ENCODE measurements around the gene SNPH.
"Not testable (repeated sequence)": the region's sequence is repeated elsewhere in the genome, so short reads cannot be mapped to it uniquely, and the experiment has no call there.

The SNPH gene

GRCh38 chr20:1250282-1250681 lies 15.8 kb upstream of the SNPH start:
- H2AK5ac ChIP-seq (ENCODE audit: low read depth, low read length); H2BK15ac ChIP-seq (ENCODE audit: low read length): not testable (repeated sequence)
- WGBS, 2 donors (ENCODE audit: extremely low coverage in 2 of 2, insufficient read length in 2 of 2, insufficient replicate concordance in 1 of 2), result no CpG with 5 or more reads among the region's 2 CpGs

GRCh38 chr20:1252416-1252815 lies 13.7 kb upstream of the SNPH start:
- Histone ChIP-seq H2BK12ac (ENCODE audit: low read length) (no peak overlapping the region), H4K91ac (ENCODE audit: low read depth, low read length, poor library complexity) (no peak overlapping the region), H3K9ac (ENCODE audit: low read depth, low read length, poor library complexity) (no peak overlapping the region), H3K4me2 (ENCODE audit: insufficient read depth, low read length, poor library complexity, severe bottlenecking) (no peak overlapping the region), H3K4me1 (ENCODE audit: control insufficient read depth in 2 of 2, insufficient read depth in 1 of 2, low read depth in 1 of 2, low read length in 2 of 2) (no peaks in the 10 kb centered on the region), H2BK15ac (ENCODE audit: low read length) (no peak overlapping the region), H2AK5ac (ENCODE audit: low read depth, low read length) (no peak overlapping the region), H3K4me3 (ENCODE audit: low read length in 2 of 2) (peak overlapping the region in 1 of 2 donors; percentile 36), H3K36me3 (replicated peaks in 1 of 2; ENCODE audit: control insufficient read depth in 2 of 2, insufficient read depth in 2 of 2, low read length in 2 of 2) (no peaks in the 10 kb centered on the region), H3K27ac (replicated peaks; ENCODE audit: low read length) (no peak overlapping the region), H3K23ac (ENCODE audit: low read depth, low read length, poor library complexity) (no peak overlapping the region), H2BK120ac (ENCODE audit: low read depth, low read length) (no peak overlapping the region), H3K79me1 (ENCODE audit: low read depth, low read length) (no peaks in the 10 kb centered on the region), H3K18ac (ENCODE audit: low read length) (no peak overlapping the region), H3K27me3 (ENCODE audit: control insufficient read depth in 3 of 3, insufficient read depth in 3 of 3, low read depth in 1 of 3, low read length in 3 of 3) (peaks cover 0 to 25% (median 0%) of the 10 kb centered on the region in 3 experiments), H2AFZ (ENCODE audit: low read length) (no peak overlapping the region), H3K14ac (ENCODE audit: low read length) (no peak overlapping the region), H4K8ac (ENCODE audit: low read depth, low read length) (no peak overlapping the region), H3K4ac (ENCODE audit: low read length) (no peak overlapping the region), H3K9me3 (replicated peaks in 1 of 2; ENCODE audit: control insufficient read depth in 2 of 2, insufficient read depth in 1 of 2, low read depth in 1 of 2, low read length in 2 of 2) (no peaks in the 10 kb centered on the region), H2BK5ac (ENCODE audit: low read length) (no peak overlapping the region)
- WGBS, 2 donors (ENCODE audit: extremely low coverage in 2 of 2, insufficient read length in 2 of 2, insufficient replicate concordance in 1 of 2), result no CpG with 5 or more reads among the region's 3 CpGs
- no peak for DNase-seq (ENCODE audit: low spot score)

More at GRCh38 chr20:1250282-1250681, 15.8 kb upstream of the SNPH start:
- not testable (repeated sequence) for H3K4ac ChIP-seq (ENCODE audit: low read length); H2AFZ ChIP-seq (ENCODE audit: low read length); H2BK5ac ChIP-seq (ENCODE audit: low read length); H3K18ac ChIP-seq (ENCODE audit: low read length); H2BK120ac ChIP-seq (ENCODE audit: low read depth, low read length); H3K4me1 ChIP-seq (ENCODE audit: control insufficient read depth in 2 of 2, insufficient read depth in 1 of 2, low read depth in 1 of 2, low read length in 2 of 2); H3K9me3 ChIP-seq (replicated peaks in 1 of 2; ENCODE audit: control insufficient read depth in 2 of 2, insufficient read depth in 1 of 2, low read depth in 1 of 2, low read length in 2 of 2); H3K14ac ChIP-seq (ENCODE audit: low read length); H3K79me1 ChIP-seq (ENCODE audit: low read depth, low read length); H3K4me3 ChIP-seq (ENCODE audit: low read length in 2 of 2); H3K4me2 ChIP-seq (ENCODE audit: insufficient read depth, low read length, poor library complexity, severe bottlenecking); H3K36me3 ChIP-seq (replicated peaks in 1 of 2; ENCODE audit: control insufficient read depth in 2 of 2, insufficient read depth in 2 of 2, low read length in 2 of 2); DNase-seq (ENCODE audit: low spot score); H4K8ac ChIP-seq (ENCODE audit: low read depth, low read length); H2BK12ac ChIP-seq (ENCODE audit: low read length); H4K91ac ChIP-seq (ENCODE audit: low read depth, low read length, poor library complexity); H3K23ac ChIP-seq (ENCODE audit: low read depth, low read length, poor library complexity); H3K9ac ChIP-seq (ENCODE audit: low read depth, low read length, poor library complexity); H3K27ac ChIP-seq (replicated peaks; ENCODE audit: low read length)
- peaks cover 0 to 42% (median 0%) of the 10 kb centered on the region in 3 experiments for H3K27me3 ChIP-seq (ENCODE audit: control insufficient read depth in 3 of 3, insufficient read depth in 3 of 3, low read depth in 1 of 3, low read length in 3 of 3)

GRCh38 chr20:1254254-1254653 lies 11.8 kb upstream of the SNPH start:
- H4K91ac ChIP-seq (ENCODE audit: low read depth, low read length, poor library complexity), result no peak overlapping the region
- H2BK120ac ChIP-seq (ENCODE audit: low read depth, low read length), result no peak overlapping the region
- H3K9me3 ChIP-seq (replicated peaks in 1 of 2; ENCODE audit: control insufficient read depth in 2 of 2, insufficient read depth in 1 of 2, low read depth in 1 of 2, low read length in 2 of 2), result no peaks in the 10 kb centered on the region
- no peak for DNase-seq (ENCODE audit: low spot score)
- H3K79me1 ChIP-seq (ENCODE audit: low read depth, low read length), result no peaks in the 10 kb centered on the region
- peaks cover 0 to 20% (median 0%) of the 10 kb centered on the region in 3 experiments for H3K27me3 ChIP-seq (ENCODE audit: control insufficient read depth in 3 of 3, insufficient read depth in 3 of 3, low read depth in 1 of 3, low read length in 3 of 3)
- no peak overlapping the region for H2BK5ac ChIP-seq (ENCODE audit: low read length)
- no peak overlapping the region for H3K14ac ChIP-seq (ENCODE audit: low read length)
- no peaks in the 10 kb centered on the region for H3K4me1 ChIP-seq (ENCODE audit: control insufficient read depth in 2 of 2, insufficient read depth in 1 of 2, low read depth in 1 of 2, low read length in 2 of 2)
- no peak overlapping the region for H2BK12ac ChIP-seq (ENCODE audit: low read length)
- H3K18ac ChIP-seq (ENCODE audit: low read length), result no peak overlapping the region
- H3K23ac ChIP-seq (ENCODE audit: low read depth, low read length, poor library complexity), result no peak overlapping the region
- no peak overlapping the region for H2AFZ ChIP-seq (ENCODE audit: low read length)
- WGBS, 2 donors (ENCODE audit: extremely low coverage in 2 of 2, insufficient read length in 2 of 2, insufficient replicate concordance in 1 of 2), result no CpG with 5 or more reads among the region's 2 CpGs
- no peak overlapping the region for H4K8ac ChIP-seq (ENCODE audit: low read depth, low read length)
- no peak overlapping the region for H3K27ac ChIP-seq (replicated peaks; ENCODE audit: low read length)
- H3K4me3 ChIP-seq (ENCODE audit: low read length in 2 of 2), result no peak overlapping the region
- H3K4ac ChIP-seq (ENCODE audit: low read length), result no peak overlapping the region
- H2BK15ac ChIP-seq (ENCODE audit: low read length), result no peak overlapping the region
- no peak overlapping the region for H3K4me2 ChIP-seq (ENCODE audit: insufficient read depth, low read length, poor library complexity, severe bottlenecking)
- H3K9ac ChIP-seq (ENCODE audit: low read depth, low read length, poor library complexity), result no peak overlapping the region
- no peaks in the 10 kb centered on the region for H3K36me3 ChIP-seq (replicated peaks in 1 of 2; ENCODE audit: control insufficient read depth in 2 of 2, insufficient read depth in 2 of 2, low read length in 2 of 2)
- H2AK5ac ChIP-seq (ENCODE audit: low read depth, low read length), result no peak overlapping the region

- DNase-seq (ENCODE audit: low spot score), result no peak
- Histone ChIP-seq H3K27ac (replicated peaks; ENCODE audit: low read length) (no peak overlapping the region), H4K91ac (ENCODE audit: low read depth, low read length, poor library complexity) (no peak overlapping the region), H3K27me3 (ENCODE audit: control insufficient read depth in 3 of 3, insufficient read depth in 3 of 3, low read depth in 1 of 3, low read length in 3 of 3) (peaks cover 0 to 24% (median 0%) of the 10 kb centered on the region in 3 experiments), H4K8ac (ENCODE audit: low read depth, low read length) (no peak overlapping the region), H3K4me1 (ENCODE audit: control insufficient read depth in 2 of 2, insufficient read depth in 1 of 2, low read depth in 1 of 2, low read length in 2 of 2) (no peaks in the 10 kb centered on the region), H3K18ac (ENCODE audit: low read length) (no peak overlapping the region), H2BK12ac (ENCODE audit: low read length) (no peak overlapping the region), H3K14ac (ENCODE audit: low read length) (no peak overlapping the region), H2AK5ac (ENCODE audit: low read depth, low read length) (no peak overlapping the region), H2AFZ (ENCODE audit: low read length) (no peak overlapping the region), H3K4me3 (ENCODE audit: low read length in 2 of 2) (no peak overlapping the region), H3K36me3 (replicated peaks in 1 of 2; ENCODE audit: control insufficient read depth in 2 of 2, insufficient read depth in 2 of 2, low read length in 2 of 2) (no peaks in the 10 kb centered on the region), H3K9me3 (replicated peaks in 1 of 2; ENCODE audit: control insufficient read depth in 2 of 2, insufficient read depth in 1 of 2, low read depth in 1 of 2, low read length in 2 of 2) (no peaks in the 10 kb centered on the region), H3K4ac (ENCODE audit: low read length) (no peak overlapping the region), H3K9ac (ENCODE audit: low read depth, low read length, poor library complexity) (no peak overlapping the region), H2BK120ac (ENCODE audit: low read depth, low read length) (no peak overlapping the region), H2BK15ac (ENCODE audit: low read length) (no peak overlapping the region), H2BK5ac (ENCODE audit: low read length) (no peak overlapping the region), H3K23ac (ENCODE audit: low read depth, low read length, poor library complexity) (no peak overlapping the region), H3K79me1 (ENCODE audit: low read depth, low read length) (no peaks in the 10 kb centered on the region), H3K4me2 (ENCODE audit: insufficient read depth, low read length, poor library complexity, severe bottlenecking) (no peak overlapping the region)
- no CpG with 5 or more reads among the region's 2 CpGs for WGBS, 2 donors (ENCODE audit: extremely low coverage in 2 of 2, insufficient read length in 2 of 2, insufficient replicate concordance in 1 of 2)
Measured at GRCh38 chr20:1255675-1256074, 10.4 kb upstream of the SNPH start.
